B cell (primary cell): ENCODE data around the gene SAG. TPM values are rescaled to one million over a fixed set of nuclear protein-coding genes. Genes with fewer than 3 reads are reported as not detected.

Experiments used
- ATAC-seq: fragments of 200-7000 bp; cut with Tn5 transposase; one replicate; pipeline ENCODE4 v1.10.0; 2021; ENCODE audit warnings: low read depth, mild to moderate bottlenecking, moderate number of reproducible peaks, moderate library complexity
- CTCF ChIA-PET: fragments of 350-600 bp; sonication (Branson Sonifier 250); formaldehyde crosslinking; loops from one replicate; lab custom pipeline; 2021; ENCODE audit warnings: antibody characterized with exemption, inconsistent platforms; lab: Charles Lee
- POLR2A ChIA-PET: fragments of 350-600 bp; sonication (Branson Sonifier 250); formaldehyde crosslinking; loops from one replicate; lab custom pipeline; 2021; ENCODE audit warnings: antibody characterized with exemption; lab: Charles Lee
- DNase-seq: peaks from one replicate; pipeline ENCODE4 v3.0.0; 2013
- H2AFZ ChIP-seq: 2 replicates; pipeline ENCODE4 v1.6.1; 2012; ENCODE audit warnings: mild to moderate bottlenecking, low read depth, low read length; ENCODE audit not compliant: insufficient read depth, poor library complexity, severe bottlenecking
- H3K27ac ChIP-seq, 2 donors: 1 replicate in 1 of 2; 2 replicates in 1 of 2; pipeline ENCODE4 v1.5.1; 2012 to 2013; ENCODE audit warnings: low read length in 2 of 2, mild to moderate bottlenecking in 2 of 2, moderate library complexity in 1 of 2
- H3K27me3 ChIP-seq, 4 experiments: fragments of 200-600 bp in 1 of 4; sonication (generic) in 1 of 4; replicated peaks in 1 of 4; 1 replicate in 2 of 4; 2 replicates in 2 of 4; pipeline versions ENCODE4 v1.6.1 to v1.7.0; 2013 to 2016; ENCODE audit warnings: low read length in 3 of 4, mild to moderate bottlenecking in 2 of 4, mixed read lengths in 1 of 4, moderate library complexity in 1 of 4; ENCODE audit not compliant: insufficient read depth in 4 of 4, control insufficient read depth in 3 of 4; ENCODE audit errors: control extremely low read depth in 1 of 4
- H3K36me3 ChIP-seq, 2 experiments: replicated peaks in 1 of 2; 1 replicate in 1 of 2; 2 replicates in 1 of 2; pipeline versions ENCODE4 v1.6.1 to v1.7.1; 2013; ENCODE audit warnings: low read length in 1 of 2; ENCODE audit not compliant: insufficient read depth in 2 of 2, control insufficient read depth in 1 of 2; ENCODE audit errors: control extremely low read depth in 1 of 2, extremely low read depth in 1 of 2
- H3K4me1 ChIP-seq, 2 donors: fragments of 200-600 bp in 1 of 2; sonication (generic) in 1 of 2; 1 replicate in 1 of 2; 2 replicates in 1 of 2; pipeline versions ENCODE4 v1.5.1 to v1.6.1; 2013 to 2017; ENCODE audit warnings: low read length in 2 of 2; ENCODE audit not compliant: control insufficient read depth in 2 of 2, insufficient read depth in 2 of 2
- H3K4me2 ChIP-seq: replicated peaks from 2 replicates; pipeline ENCODE3; 2012; ENCODE audit warnings: mild to moderate bottlenecking, low read depth, low read length; ENCODE audit not compliant: poor library complexity, severe bottlenecking
- H3K4me3 ChIP-seq, 5 experiments: fragments of 200-600 bp in 1 of 5; sonication (generic) in 1 of 5; 1 replicate in 3 of 5; 2 replicates in 2 of 5; pipeline versions ENCODE4 v1.5.1 to v1.7.0; 2011 to 2016; ENCODE audit warnings: low read length in 4 of 5, mild to moderate bottlenecking in 4 of 5, low read depth in 2 of 5, control low read depth in 1 of 5, moderate library complexity in 1 of 5; ENCODE audit not compliant: insufficient read depth in 1 of 5; ENCODE audit errors: control extremely low read depth in 1 of 5, extremely low read depth in 1 of 5
- H3K79me2 ChIP-seq: fragments of 200-600 bp; sonication (generic); one replicate; pipeline ENCODE4 v1.6.0; 2016; ENCODE audit warnings: low read length; ENCODE audit not compliant: control insufficient read depth, insufficient read depth
- H3K9ac ChIP-seq: fragments of 200-600 bp; sonication (generic); 2 replicates; pipeline ENCODE4 v1.6.1; 2017; ENCODE audit warnings: mild to moderate bottlenecking, low read length, moderate library complexity
- H3K9me3 ChIP-seq, 3 donors: one replicate each; pipeline versions ENCODE4 v1.6.1 to v1.7.1; 2013; ENCODE audit warnings: low read length in 2 of 3; ENCODE audit not compliant: control insufficient read depth in 2 of 3, insufficient read depth in 1 of 3; ENCODE audit errors: control extremely low read depth in 1 of 3
- H4K20me1 ChIP-seq: 2 replicates; pipeline ENCODE4 v1.6.0; 2012; ENCODE audit warnings: mild to moderate bottlenecking, low read length; ENCODE audit not compliant: insufficient read depth, control insufficient read depth, poor library complexity, severe bottlenecking
- H3K27ac Mint-ChIP-seq: one replicate; pipeline ENCODE4 v1.8.0; 2021; ENCODE audit warnings: mixed read lengths
- H3K27me3 Mint-ChIP-seq: one replicate; pipeline ENCODE4 v1.8.0; 2021; ENCODE audit warnings: mixed read lengths
- H3K4me1 Mint-ChIP-seq: one replicate; pipeline ENCODE4 v1.8.0; 2021; ENCODE audit warnings: mixed read lengths
- H3K4me3 Mint-ChIP-seq: one replicate; pipeline ENCODE4 v1.8.0; 2021; ENCODE audit warnings: mixed read lengths
- H3K9me3 Mint-ChIP-seq: one replicate; pipeline ENCODE4 v1.8.0; 2022; ENCODE audit warnings: mixed read lengths; ENCODE audit not compliant: insufficient read depth
- EZH2 ChIP-seq: IDR thresholded peaks from 2 replicates; pipeline ENCODE4 v1.6.1; 2012; ENCODE audit warnings: borderline replicate concordance, low read depth, mild to moderate bottlenecking, moderate library complexity, low read length; ENCODE audit not compliant: insufficient read depth, poor library complexity, severe bottlenecking
- WGBS: methylation state at CpG from one replicate; pipeline ENCODE4 v1.1.5; 2013; ENCODE audit warnings: missing lambda C conversion rate; ENCODE audit not compliant: insufficient coverage; 5-methylcytosine and 5-hydroxymethylcytosine counted together
- intact Hi-C: fragments of 100-400 bp; cut with micrococcal nuclease; formaldehyde crosslinking; loops from one replicate; pipeline ENCODE4 v1.10.0; 2022
- polyA plus RNA-seq: library from polyadenylated mRNA; depleted of rRNA; stranded (reverse); fragments of >200 nt; gene quantifications from 2 replicates; pipeline ENCODE4 v1.2.3, GENCODE V29; 2012
- total RNA-seq, 2 donors: library from RNA; stranded (reverse); fragments of 120-200 nt in 1 of 2; gene quantifications; 1 replicate in 1 of 2; 2 replicates in 1 of 2; pipeline versions ENCODE4 v1.2.3 to v1.2.4, GENCODE V29; 2013 to 2022
- TF ChIP-seq, protein P1 (sequence below): fragments of 200-600 bp; IDR thresholded peaks from one replicate; pipeline ENCODE4 v1.8.0; 2022; ENCODE audit warnings: antibody characterized with exemption, mild to moderate bottlenecking

The SAG gene
- total and polyA plus RNA-seq, 2 donors (not counting 1 experiment from before 2014, with no cell fraction given), result 0.03 to 0.17 TPM

DNA sequence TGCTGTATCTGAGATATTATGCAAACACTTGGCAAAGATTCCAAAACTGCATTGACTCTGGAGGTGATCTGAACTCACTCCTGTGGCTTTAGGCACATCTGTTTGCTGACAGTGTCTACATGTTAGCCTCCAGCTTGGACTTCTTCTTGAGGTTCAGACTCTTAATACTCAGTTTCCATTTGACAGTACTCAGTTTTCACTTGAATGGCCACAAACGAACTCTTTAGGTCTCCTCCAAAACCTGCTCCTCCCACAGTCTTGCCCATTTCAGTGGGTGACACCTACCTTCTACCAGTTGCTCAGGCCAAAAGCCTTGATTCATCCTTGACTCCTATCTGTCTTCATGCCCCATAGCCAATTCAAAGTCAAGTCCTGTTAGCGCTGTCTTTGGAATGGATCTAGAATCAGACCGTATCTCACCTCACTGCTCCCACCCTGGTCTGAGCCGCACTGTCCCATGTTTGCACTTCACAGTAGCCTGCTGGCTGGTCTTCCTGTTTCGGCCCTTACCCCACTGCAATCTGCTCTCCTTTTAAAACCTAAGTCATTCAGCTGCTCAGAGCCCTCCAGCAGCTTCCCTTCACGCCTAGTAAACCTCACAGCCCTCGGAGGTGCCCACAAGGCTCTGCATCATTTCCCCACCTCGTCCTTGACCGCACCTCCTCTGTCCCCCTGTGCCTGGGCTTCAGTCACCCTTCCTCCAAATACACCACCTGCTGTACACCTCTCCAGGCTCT is 45.6 kb upstream of the SAG start:
- intact Hi-C loops, result no loop called here

DNA sequence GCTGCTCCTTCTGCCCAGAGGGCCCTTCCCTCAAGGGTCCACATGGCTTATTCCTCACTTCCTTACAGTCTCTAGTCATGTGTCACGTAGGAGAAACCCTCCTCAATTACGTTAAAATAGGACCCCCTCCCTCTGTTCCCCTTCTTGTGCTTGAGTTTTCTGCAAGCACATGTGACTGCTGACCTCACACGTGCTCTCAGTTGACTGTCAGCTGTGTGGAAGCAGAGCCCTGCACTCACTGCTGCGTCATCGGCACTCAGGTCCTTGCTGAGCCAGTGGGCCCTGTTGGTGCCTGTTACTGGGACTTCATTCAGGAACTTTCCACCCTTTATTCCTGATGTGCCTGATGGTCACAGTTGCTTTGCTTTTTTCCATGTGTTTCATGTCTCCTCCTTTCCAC is 45.1 kb upstream of the SAG start:
- ChIA-PET POLR2A (no interaction called here), CTCF (interaction anchor here (0.6 to 1.5 kb wide), 4 partner anchors 9 to 213 kb away, joined by 3 read pairs; no protein-coding TSS in a partner anchor)
- Mint-ChIP-seq H3K4me3 (no peak overlapping the region), H3K27ac (peak overlapping the region; percentile 55), H3K27me3 (no peaks in the 10 kb centered on the region), H3K4me1 (peaks cover 38% of the 10 kb centered on the region), H3K9me3 (no peaks in the 10 kb centered on the region)
- 80% methylated on average over 5 of the region's 5 CpGs for WGBS
- Histone ChIP-seq H3K27ac (no peak overlapping the region), H3K27me3 (no peaks in the 10 kb centered on the region), H2AFZ (no peak overlapping the region), H3K9me3 (no peaks in the 10 kb centered on the region), H3K79me2 (peaks cover 68% of the 10 kb centered on the region), H3K9ac (no peak overlapping the region), H3K36me3 (peaks cover 26 to 90% of the 10 kb centered on the region in 2 experiments), H3K4me1 (peaks cover 4 to 14% of the 10 kb centered on the region in 2 donors), H3K4me3 (no peak overlapping the region), H4K20me1 (peaks cover 35% of the 10 kb centered on the region), H3K4me2 (no peak overlapping the region)
- ATAC-seq, result no peak
- no peak for DNase-seq
- intact Hi-C loops, result no loop called here
- TF ChIP-seq, protein P1, sequence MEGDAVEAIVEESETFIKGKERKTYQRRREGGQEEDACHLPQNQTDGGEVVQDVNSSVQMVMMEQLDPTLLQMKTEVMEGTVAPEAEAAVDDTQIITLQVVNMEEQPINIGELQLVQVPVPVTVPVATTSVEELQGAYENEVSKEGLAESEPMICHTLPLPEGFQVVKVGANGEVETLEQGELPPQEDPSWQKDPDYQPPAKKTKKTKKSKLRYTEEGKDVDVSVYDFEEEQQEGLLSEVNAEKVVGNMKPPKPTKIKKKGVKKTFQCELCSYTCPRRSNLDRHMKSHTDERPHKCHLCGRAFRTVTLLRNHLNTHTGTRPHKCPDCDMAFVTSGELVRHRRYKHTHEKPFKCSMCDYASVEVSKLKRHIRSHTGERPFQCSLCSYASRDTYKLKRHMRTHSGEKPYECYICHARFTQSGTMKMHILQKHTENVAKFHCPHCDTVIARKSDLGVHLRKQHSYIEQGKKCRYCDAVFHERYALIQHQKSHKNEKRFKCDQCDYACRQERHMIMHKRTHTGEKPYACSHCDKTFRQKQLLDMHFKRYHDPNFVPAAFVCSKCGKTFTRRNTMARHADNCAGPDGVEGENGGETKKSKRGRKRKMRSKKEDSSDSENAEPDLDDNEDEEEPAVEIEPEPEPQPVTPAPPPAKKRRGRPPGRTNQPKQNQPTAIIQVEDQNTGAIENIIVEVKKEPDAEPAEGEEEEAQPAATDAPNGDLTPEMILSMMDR, result no peak
- TF ChIP-seq EZH2, result no peak

More for the DNA sequence above, 45.6 kb upstream of the SAG start:
- no peaks in the 10 kb centered on the region for H3K9me3 Mint-ChIP-seq
- H3K36me3 ChIP-seq, result peaks cover 26 to 96% of the 10 kb centered on the region in 2 experiments
- peaks cover 70% of the 10 kb centered on the region for H3K79me2 ChIP-seq
- H4K20me1 ChIP-seq, result peaks cover 41% of the 10 kb centered on the region
- ATAC-seq (no peak), DNase-seq (no peak)
- H3K4me2 ChIP-seq, result no peak overlapping the region
- peaks cover 0 to 12% of the 10 kb centered on the region in 2 donors for H3K4me1 ChIP-seq
- H3K27ac ChIP-seq, result no peak overlapping the region
- no peak overlapping the region for H3K9ac ChIP-seq
- no peaks in the 10 kb centered on the region for H3K27me3 ChIP-seq
- peak overlapping the region; percentile 55 for H3K27ac Mint-ChIP-seq
- H3K4me3 ChIP-seq, result no peak overlapping the region
- TF ChIP-seq EZH2, result no peak
- TF ChIP-seq, protein P1, result no peak
- H3K4me1 Mint-ChIP-seq, result peaks cover 35% of the 10 kb centered on the region
- no peaks in the 10 kb centered on the region for H3K9me3 ChIP-seq
- no peak overlapping the region for H3K4me3 Mint-ChIP-seq
- WGBS, result 70% methylated on average over 9 of the region's 9 CpGs
- CTCF ChIA-PET, result interaction anchor here (0.6 to 1.5 kb wide), 3 partner anchors 8 to 80 kb away, joined by 3 to 4 read pairs (median 3); no protein-coding TSS in a partner anchor
- H3K27me3 Mint-ChIP-seq, result no peaks in the 10 kb centered on the region
- POLR2A ChIA-PET, result no interaction called here
- H2AFZ ChIP-seq, result no peak overlapping the region
